Fibroblast of mammary gland (primary cell): Measurements from ENCODE around the gene NINJ2.
A peak's percentile ranks its signal among the peaks of the same experiment; 100 is the strongest.
"Not testable (repeated sequence)": the region's sequence is repeated elsewhere in the genome, so short reads cannot be mapped to it uniquely, and the experiment has no call there.

Experiments
- DNase-seq: peaks from one replicate; pipeline ENCODE4 v3.0.0-alpha.2; 2010; ENCODE audit warnings: low read depth
- H3K4me3 ChIP-seq: 2 replicates; pipeline ENCODE4 v1.5.1; 2011; ENCODE audit warnings: low read depth, mild to moderate bottlenecking, low read length, moderate library complexity; ENCODE audit not compliant: control insufficient read depth
- TF ChIP-seq, protein P1 (sequence below): conservative IDR thresholded peaks from 2 replicates; pipeline ENCODE4 v1.5.1; 2011; ENCODE audit warnings: low read depth, low read length, inconsistent platforms; ENCODE audit not compliant: control insufficient read depth, insufficient read depth

The NINJ2 gene

DNA sequence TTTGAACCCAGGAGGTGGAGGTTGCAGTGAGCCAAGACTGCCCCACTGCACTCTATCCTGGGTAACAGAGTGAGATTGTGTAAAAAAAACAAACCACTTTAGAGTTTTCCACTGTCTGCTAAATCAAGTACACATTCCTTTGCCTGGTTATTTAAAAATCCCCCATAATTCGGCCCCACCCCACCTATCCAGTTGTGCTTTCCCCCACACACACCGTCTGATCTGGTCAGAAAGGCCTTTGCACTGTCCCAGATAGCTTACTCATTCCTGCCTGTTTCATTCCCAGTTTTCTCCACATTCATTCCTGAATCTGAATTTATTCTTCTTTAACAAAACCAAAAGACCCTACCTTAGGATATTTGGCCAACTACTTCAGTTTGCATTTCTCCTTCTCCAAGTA is 29.5 kb downstream of the NINJ2 start:
- H3K4me3 ChIP-seq: no peak overlapping the region
- no peak for DNase-seq
- TF ChIP-seq, protein P1, sequence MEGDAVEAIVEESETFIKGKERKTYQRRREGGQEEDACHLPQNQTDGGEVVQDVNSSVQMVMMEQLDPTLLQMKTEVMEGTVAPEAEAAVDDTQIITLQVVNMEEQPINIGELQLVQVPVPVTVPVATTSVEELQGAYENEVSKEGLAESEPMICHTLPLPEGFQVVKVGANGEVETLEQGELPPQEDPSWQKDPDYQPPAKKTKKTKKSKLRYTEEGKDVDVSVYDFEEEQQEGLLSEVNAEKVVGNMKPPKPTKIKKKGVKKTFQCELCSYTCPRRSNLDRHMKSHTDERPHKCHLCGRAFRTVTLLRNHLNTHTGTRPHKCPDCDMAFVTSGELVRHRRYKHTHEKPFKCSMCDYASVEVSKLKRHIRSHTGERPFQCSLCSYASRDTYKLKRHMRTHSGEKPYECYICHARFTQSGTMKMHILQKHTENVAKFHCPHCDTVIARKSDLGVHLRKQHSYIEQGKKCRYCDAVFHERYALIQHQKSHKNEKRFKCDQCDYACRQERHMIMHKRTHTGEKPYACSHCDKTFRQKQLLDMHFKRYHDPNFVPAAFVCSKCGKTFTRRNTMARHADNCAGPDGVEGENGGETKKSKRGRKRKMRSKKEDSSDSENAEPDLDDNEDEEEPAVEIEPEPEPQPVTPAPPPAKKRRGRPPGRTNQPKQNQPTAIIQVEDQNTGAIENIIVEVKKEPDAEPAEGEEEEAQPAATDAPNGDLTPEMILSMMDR: no peak

DNA sequence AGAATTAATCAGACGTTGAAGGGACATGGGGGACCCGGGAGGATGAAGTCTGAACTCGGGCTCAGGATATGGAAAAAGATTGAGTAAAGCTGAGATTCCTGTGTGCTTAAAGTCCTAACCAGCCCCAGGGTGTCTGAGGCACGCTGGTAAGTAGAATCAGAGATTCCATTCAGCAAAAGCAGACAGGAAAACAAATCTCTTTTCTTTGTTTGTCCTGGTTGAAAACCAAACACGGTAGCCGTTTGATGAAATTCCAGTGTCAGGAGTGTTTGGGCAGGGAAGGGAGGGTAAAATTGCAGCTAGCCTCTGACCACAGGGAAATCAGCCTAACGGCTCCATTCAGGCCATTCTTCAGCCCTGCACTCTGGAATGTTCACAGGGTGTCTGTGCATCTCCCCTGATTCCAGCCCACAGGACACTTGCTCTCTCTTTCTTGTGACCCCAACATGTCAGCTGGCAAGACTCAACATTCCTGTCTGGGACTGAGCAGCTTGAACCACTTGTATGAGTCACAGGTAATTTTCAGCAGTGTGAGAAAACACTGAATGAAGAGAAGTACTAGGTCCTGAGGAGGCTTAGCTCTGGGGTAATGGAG is 31.0 kb downstream of the NINJ2 start:
- TF ChIP-seq, protein P1: no peak
- DNase-seq: peak; percentile 76
- no peak overlapping the region for H3K4me3 ChIP-seq

DNA sequence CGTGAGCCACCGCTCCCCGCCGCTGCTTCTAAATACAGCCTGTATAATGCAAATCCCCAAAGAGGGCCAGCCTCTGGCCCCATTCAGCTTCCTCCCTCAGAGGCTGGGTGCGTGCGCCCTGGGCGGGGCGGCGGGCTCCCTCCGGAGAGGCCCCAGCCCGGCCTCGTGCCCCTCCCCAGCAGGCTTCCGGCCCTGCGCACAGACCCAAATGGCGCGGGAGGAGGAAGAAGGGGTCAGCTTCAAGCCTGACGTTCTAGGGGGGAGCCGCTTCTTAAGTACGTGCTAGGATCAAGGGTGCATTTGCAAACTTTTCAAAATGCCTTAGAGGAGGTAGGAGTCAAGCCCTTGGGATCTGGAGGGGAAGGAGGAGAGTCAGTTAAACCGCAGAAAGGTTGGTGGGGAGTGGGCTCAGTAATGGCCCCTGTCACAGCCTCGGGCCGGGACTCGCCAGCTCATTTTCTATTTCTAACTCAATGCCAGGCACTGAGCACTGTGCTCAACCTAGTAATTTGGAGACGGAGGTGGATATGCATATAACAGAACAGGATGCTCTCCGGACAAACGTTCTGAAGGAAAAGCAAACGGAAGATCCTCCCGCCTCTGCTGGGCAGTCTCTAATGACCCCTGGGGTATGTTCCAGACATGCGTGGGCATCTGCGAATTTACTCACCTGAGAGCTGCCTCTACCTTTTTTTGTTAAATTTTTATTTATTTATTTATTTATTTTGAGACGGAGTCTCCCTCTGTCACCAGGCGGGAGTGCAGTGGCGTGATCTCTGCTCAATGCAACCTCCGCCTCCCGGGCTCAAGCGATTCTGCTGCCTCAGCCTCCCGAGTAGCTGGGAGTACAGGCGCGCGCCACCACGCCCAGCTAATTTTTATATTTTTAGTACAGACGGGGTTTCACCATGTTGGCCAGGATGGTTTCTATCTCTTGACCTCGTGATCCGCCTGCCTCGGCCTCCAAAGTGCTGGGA is 32.3 kb downstream of the NINJ2 start:
- H3K4me3 ChIP-seq: no peak overlapping the region
- TF ChIP-seq, protein P1: no peak
- DNase-seq: no peak

DNA sequence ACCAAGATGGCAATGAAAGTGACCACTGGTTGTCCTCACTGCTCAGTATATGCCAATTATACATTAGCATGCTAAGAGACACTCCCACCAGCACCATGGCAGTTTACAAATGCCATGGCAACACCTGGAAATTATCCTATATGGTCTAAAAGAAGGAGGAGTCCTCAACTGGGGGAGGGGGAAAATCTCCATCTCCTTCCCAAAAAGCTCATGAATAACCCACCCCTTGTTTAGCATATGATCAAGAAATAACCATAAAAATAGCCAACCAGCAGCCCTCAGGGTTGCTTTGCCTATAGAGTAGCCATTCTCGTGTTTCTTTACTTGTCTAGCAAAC is 34.5 kb downstream of the NINJ2 start:
- DNase-seq, H3K4me3 ChIP-seq: not testable (repeated sequence)

GRCh38 chr12:627863-628741 is 35.1 kb downstream of the NINJ2 start:
- TF ChIP-seq, protein P1: no peak
- no peak for DNase-seq
- H3K4me3 ChIP-seq: no peak overlapping the region

DNA sequence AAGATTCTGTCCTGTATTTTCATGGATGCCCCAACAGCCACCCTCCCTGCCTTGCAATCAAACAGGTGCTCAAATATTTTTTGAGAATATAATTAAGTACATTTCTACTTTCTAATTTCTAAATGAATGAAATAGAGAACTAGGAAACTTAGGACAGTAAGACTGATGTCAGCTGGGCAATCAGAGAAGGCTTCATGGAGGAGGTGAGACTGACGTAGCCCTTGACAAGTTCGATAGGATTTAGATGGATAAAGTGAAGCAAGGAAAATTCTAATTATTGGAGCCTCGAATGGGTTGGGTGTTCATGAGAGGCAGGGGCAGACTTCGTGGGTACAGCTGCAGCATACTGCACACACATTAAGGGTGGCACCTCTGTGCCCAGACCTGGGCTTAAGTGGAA is 36.0 kb downstream of the NINJ2 start:
- no peak overlapping the region for H3K4me3 ChIP-seq
- TF ChIP-seq, protein P1: no peak
- no peak for DNase-seq
